Stromal cell of bone marrow (primary cell): ENCODE results near the gene PTGS1.

Source experiments
- DNase-seq: peaks from one replicate; pipeline ENCODE4 v3.0.0-alpha.2; 2012; ENCODE audit warnings: low read depth

Gene PTGS1

DNA sequence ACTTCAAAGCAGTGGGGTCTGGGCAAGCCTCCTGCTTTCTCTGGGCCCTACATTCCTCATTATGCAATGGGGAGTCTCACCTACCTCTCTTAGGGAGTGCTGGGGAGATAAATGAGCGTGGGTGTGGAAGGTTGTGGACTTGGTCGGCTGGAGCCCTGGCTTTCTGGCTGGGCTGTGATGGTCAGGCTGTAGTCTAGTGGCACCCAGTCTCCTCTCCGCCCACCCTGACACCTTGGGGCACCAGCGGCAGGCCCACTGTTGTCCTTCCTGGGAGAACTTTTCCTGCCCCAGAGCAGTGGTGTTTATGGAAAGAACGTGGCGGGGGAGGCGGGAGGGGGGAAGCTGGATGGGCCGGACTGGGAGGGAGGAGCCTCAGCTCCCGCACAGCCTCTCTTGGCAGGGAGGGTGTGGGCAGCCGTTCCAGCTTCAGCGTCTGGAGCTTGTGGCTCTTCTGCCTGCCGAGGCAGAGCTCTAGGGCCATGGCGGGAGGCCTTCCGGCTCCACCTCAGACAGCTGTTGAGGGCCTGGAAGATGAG lies 4.1 kb downstream of the PTGS1 start:
- DNase-seq = peak; percentile 50

- no peak for DNase-seq
Observed at GRCh38 chr9:122376796-122377195, 6.0 kb downstream of the PTGS1 start.

DNA sequence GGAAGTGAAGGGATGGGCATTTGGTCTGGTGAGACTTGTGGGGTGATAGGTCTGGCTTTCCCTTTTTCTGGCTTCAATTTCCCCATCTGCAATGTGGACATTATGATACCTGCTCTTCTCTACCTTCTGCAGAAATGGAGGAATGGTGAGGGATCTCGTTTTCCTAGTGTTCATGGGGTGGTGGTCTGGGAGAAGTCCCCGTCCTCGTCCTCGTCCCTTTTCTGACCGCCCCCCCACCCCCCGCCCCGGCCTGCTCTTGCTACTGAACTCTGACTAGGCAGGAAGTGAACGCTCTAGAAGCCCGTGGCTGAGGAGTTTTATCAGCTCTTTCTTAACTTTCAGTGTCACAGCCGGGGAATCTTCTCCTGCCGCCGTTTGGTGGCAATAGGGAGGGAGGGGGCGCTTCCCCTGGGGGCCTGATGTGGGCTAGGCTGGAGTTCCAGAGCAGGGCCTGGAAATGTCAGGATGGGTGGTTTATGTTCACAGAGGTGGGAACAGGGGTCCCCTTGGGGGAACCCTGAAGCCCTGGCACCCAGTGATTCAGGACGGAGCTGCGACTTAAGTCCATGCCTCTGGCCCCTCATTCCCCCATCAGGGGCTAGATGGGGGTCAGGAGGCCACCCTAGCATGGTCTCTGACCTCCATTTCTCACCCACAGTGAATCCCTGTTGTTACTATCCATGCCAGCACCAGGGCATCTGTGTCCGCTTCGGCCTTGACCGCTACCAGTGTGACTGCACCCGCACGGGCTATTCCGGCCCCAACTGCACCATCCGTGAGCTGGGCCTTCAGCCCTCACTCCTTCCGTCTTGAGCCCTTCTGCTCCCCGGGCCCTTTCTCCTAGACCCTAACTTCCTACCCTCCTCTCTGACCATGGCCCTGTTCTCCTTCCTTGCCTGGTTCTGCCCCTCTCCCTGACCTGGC lies 6.7 kb downstream of the PTGS1 start:
- DNase-seq = no peak

- DNase-seq = no peak
Observed at GRCh38 chr9:122378236-122378635, 7.4 kb downstream of the PTGS1 start.

DNA sequence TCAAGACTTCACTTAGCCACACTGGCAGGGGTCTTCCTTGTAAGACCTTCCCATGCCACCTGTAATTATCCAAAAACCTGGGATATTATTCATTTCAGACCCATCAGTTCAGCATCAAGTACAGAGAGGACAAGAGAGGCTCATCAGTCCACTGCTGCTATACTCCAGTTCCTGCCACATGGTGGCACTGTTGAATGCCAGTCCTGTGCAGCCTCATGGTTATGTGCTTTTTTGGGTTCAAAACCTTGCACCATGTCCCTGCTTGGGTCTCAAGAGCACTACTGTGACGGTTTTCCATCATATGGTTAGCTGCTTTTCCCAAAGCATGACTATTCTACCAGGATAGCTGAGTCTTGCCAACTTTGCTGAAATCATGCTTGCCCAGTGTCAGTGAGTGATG lies 8.5 kb downstream of the PTGS1 start:
- no peak for DNase-seq

GRCh38 chr9:122380293-122380692 lies 9.5 kb downstream of the PTGS1 start:
- DNase-seq = no peak

DNA sequence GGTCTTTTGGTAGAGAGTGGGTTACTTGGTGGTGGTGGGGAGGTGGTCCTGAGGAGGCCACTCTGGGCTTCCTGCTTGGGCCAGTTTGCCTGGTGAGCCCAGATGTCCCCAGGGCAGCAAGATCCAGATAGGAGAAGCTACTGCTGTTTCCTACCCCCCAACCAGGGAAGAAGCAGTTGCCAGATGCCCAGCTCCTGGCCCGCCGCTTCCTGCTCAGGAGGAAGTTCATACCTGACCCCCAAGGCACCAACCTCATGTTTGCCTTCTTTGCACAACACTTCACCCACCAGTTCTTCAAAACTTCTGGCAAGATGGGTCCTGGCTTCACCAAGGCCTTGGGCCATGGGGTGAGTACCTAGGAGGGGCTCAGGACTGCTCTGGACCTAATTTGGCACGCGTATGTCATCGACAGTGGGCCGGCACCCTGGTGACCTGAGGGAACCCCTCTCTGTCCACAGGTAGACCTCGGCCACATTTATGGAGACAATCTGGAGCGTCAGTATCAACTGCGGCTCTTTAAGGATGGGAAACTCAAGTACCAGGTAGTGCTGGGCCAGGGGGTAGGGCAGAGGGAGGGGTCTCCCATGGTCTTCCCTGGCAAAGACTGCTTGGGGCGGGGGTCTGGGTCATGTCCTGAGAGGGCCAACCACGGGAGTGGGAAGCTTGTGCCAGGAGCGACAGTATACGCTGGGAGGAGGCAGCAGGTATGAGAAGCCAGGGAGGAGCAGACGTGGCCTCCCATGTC lies 10.6 kb downstream of the PTGS1 start:
- DNase-seq = no peak

- peak; percentile 56 for DNase-seq
Observed at GRCh38 chr9:122382901-122383850, 12.4 kb downstream of the PTGS1 start.

DNA sequence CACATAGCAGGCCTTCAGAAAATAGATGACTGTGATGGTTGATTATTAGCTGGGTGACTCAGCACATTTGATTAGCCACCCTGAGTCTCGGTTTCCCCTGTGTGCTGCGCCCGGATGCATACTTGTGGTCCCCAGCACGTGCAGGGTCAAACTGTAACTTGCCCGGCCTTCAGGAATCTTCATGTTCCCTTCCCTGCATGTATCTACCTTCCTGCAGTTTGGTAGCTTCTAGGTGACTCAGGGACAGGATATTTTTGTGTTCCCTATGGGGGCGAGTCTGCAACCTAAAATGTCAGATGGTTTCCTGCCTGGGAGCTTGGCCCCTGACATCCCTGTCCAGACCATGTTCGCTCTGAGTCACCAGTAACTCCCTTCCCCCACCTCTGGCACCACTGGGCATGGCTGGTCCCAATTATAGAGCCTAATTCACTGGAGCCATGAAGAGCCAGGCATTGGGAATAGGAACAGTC lies 13.2 kb downstream of the PTGS1 start:
- DNase-seq = peak; percentile 62

DNA sequence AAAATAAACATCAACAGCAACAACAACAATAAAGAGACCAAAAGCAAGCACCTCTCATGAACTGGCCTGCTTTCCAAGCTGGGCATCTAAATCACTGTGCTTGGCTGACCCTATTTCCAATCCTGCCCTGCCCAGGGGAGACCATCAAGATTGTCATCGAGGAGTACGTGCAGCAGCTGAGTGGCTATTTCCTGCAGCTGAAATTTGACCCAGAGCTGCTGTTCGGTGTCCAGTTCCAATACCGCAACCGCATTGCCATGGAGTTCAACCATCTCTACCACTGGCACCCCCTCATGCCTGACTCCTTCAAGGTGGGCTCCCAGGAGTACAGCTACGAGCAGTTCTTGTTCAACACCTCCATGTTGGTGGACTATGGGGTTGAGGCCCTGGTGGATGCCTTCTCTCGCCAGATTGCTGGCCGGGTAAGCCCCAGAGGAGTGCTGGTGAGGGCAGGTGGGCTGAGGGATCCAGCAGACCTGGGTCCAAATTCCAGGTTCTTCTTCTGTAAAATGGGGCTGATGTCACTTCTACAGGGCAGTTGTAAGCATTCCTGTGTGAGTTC lies 15.6 kb downstream of the PTGS1 start:
- no peak for DNase-seq

DNA sequence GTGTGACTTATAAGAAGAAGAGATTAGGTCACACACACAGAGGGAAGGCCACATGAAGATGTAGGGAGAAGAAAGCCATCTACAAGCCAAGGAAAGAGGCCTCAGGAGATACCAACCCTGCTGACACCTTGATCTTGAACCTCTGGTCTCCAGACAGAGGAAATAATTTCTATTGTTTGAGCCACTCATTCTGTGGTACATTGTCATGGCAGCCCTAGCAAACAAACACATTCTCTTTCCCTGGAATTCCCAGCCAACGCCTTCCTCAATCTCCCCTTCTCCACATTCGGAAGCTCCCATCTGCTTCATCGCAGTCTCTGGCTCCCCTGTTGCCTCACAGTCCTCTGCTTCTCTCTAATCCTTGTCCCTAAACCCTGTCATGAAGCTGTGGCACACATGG lies 16.7 kb downstream of the PTGS1 start:
- no peak for DNase-seq

DNA sequence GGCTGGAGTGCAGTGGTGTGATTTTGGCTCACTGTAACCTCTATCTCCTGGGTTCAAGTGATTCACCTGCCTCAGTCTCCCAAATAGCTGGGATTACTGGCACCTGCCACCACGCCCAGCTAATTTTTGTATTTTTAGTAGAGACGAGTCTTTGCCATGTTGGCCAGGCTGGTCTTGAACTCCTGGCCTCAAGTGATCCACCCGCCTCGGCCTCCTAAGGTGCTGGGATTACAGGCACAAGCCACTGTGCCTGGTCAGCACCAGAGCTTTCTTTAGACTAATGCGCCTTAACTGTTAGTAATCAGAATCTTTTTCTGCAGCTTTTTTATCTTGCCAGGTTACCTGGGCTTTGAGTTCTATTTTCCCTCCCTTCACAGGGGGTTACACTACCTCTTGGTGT lies 18.4 kb downstream of the PTGS1 start:
- DNase-seq = no peak

DNA sequence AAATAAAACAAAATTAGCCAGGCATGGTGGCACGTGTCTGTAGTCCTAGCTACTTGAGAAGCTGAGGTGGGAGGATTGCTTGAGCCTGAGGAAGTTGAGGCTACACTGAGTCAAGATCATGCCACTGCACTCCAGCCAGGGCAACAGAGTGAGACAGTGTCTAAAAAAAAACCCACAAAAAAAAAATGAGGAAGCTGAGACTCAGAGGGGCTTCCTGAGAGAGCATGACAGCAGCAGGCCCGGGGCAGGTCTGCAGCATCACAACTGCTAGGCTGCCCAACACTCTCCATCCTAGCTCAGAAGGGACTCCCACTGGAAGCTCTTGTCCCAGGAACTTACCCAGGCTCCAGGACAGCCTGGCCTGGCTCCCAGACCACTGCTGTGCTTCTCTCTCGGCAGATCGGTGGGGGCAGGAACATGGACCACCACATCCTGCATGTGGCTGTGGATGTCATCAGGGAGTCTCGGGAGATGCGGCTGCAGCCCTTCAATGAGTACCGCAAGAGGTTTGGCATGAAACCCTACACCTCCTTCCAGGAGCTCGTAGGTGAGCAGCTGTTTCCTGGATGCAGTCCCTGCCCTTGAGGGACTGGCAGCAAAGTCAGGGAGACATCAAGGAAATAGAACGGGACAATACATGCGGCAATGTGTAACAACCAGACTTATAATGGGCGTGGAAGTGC lies 19.1 kb downstream of the PTGS1 start:
- no peak for DNase-seq

GRCh38 chr9:122392284-122392683 lies 21.5 kb downstream of the PTGS1 start:
- DNase-seq = no peak

GRCh38 chr9:122392714-122393113 lies 21.9 kb downstream of the PTGS1 start:
- DNase-seq = no peak

- no peak for DNase-seq
Observed at GRCh38 chr9:122393284-122393983, 22.6 kb downstream of the PTGS1 start.

DNA sequence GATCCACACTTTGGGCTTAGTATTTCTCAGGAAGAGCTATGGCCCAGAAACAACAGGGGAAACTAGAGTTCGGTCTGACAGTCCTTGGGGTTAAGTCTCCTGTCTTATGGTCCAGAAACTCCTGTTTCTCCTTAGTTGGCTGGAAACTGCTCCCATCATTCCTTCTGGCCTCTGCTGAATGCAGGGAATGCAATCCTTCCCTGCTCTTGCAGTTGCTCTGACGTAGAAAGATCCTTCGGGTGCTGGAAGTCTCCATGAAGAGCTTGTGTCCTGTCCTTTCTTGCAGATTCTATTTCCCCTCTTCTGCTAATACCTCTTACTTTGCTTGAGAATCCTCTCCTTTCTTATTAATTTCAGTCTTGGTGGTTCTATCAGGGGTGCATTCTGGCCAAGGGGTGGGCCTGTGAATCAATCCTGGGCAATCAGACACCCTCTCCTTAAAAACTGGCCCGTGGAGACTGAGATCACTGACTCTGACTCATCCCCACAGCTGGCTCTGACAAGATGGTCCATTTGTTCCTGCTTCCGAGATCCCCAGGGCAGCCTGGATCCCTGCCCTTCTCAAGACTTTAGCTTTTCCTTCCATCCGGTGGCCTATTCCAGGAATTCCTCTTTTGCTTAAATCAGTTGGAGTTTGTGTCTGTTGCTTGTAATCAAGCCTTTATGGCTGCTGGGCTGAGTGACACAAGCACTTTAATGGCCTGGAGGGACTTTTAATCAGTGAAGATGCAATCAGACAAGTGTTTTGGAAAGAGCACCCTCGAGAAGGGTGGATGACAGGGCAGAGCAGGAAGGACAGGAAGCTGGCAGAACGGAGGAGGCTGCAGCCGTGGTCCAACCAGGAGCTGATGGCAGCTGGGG lies 23.7 kb downstream of the PTGS1 start:
- peak; percentile 83 for DNase-seq

DNA sequence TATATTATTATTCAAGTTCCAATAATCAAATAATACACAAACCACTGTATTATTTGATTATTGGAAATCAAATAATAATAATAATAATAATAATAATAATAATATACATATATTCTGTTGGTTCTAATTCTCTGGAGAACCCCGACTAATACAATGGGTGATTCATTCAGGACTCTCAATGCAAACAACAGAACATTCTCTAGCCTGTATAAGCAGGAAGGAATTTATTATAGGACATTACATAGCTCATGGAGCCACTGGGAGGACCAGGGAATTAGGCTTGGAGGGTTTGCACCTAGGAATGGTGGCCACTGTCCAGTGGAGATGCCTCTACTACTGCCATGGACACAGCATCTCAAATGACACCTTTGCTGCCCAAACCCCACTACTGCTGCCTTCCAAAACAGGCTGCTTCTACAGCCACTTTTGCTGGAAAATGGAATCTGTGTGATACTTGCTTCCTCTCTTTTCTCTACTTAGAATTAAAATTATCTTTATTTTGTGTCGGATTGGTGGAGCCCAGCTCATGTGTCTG lies 25.9 kb downstream of the PTGS1 start:
- DNase-seq = no peak

GRCh38 chr9:122397749-122398148 lies 26.9 kb downstream of the PTGS1 start:
- no peak for DNase-seq
